HG02852 (cell line): Measurements from ENCODE around the gene ADAM23.

Experiments used
- ATAC-seq: cut with Tn5 transposase; IDR thresholded peaks from one replicate; pipeline ENCODE4 v1.9.1; 2021; ENCODE audit warnings: mild to moderate bottlenecking, moderate library complexity; ENCODE audit not compliant: unreplicated experiment

Gene ADAM23

DNA sequence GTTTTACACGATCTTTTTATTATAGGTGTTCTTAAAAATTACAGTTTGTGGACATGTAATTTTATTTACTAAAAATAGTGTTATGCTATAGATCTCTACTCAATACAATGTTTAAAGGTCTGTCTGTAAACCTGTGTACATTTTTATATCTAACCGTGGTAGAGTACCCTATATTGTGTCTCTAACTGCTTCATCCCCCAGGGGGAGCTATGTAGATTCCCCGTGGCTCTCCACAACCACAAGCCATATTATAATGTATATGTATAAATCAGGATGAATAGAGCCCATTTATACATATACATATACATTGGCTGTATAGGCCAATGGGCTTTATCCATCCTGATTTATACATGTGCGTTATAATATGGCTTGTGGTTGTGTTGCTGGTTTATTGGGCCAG is 59.4 kb downstream of the ADAM23 start:
- ATAC-seq = no peak

GRCh38 chr2:206511283-206511682 is 68.0 kb downstream of the ADAM23 start:
- ATAC-seq = no peak

GRCh38 chr2:206512999-206513398 is 69.7 kb downstream of the ADAM23 start:
- no peak for ATAC-seq

DNA sequence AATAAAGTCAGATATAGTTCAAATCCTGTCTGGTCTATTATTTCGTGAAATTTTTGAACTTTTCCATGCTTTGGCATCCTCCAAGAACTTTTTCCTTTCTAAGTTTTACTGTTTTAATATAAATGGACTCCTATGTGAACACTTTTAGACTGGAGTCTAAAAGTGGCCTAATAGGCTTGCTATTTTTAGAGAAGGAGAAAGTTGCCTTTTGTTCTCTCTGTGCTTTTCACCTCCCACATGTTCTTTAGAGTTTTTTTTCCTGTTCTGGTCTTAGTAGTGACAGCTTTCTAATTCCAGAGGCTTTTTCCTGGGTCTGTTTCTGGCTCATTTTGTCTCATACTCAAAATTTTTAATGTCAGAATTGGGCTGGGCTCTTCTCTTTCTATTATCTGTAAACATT is 72.2 kb downstream of the ADAM23 start:
- ATAC-seq = no peak

GRCh38 chr2:206518997-206519396 is 75.7 kb downstream of the ADAM23 start:
- ATAC-seq = peak; percentile 57

GRCh38 chr2:206520450-206520849 is 77.1 kb downstream of the ADAM23 start:
- ATAC-seq = no peak

DNA sequence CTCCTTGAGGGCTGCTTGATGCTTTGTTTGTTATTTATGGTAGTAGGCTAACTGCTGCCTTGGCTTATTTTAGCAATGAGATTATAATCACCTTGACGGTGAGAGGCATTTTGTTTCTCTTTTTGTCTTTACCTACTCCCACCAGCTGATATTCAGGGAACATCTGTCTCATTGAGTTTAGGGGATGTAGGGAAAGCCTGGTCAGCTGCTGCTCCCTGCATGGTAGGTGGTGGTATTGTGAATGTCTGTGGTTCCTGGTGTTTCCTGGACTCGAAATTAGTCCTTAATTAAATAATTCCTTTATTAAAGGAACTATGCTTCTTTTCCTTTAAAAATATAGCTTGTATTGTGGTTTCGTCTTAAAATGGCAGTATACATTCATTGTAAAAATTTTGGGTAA is 77.8 kb downstream of the ADAM23 start:
- no peak for ATAC-seq

- ATAC-seq = no peak
Observed at GRCh38 chr2:206521612-206522011, 78.3 kb downstream of the ADAM23 start.

DNA sequence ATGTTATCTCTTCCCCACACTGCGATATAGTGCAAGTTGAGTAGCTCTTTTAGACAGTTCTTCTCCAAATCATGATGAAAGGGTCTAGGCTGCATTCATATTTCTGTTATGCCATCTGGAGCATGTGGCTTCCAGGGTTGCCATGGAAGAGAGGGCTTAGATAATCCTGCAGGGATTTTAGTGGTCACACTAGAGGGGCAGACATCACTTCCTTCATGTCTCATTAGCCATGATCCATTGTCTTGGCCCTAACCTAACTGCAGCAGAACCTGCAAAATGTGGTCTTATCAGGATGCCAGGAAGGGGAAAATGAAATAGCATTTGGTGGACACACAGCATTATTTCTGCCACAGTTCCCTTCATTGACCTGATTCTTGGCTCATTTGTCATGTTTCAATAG is 83.1 kb downstream of the ADAM23 start:
- ATAC-seq = no peak

DNA sequence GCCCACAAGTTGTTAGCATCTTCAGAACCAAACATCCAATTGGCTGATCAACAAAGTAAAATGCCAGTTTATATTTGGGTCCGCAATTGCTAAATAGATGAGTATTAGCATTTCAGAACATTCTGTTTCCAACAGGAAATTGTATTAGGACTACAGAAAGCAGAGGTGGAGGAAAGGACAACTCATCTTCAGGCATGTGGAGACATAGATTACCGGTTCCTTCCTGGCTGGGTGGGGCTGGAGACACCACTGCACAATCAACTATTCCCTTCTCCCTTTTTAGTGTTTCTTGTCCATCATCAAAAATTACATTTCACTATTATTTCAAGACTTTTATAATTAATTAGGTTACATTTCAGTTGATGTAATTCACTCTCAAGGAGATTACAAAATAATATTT is 83.8 kb downstream of the ADAM23 start:
- ATAC-seq = no peak

- no peak for ATAC-seq
Observed at GRCh38 chr2:206530727-206531126, 87.4 kb downstream of the ADAM23 start.

DNA sequence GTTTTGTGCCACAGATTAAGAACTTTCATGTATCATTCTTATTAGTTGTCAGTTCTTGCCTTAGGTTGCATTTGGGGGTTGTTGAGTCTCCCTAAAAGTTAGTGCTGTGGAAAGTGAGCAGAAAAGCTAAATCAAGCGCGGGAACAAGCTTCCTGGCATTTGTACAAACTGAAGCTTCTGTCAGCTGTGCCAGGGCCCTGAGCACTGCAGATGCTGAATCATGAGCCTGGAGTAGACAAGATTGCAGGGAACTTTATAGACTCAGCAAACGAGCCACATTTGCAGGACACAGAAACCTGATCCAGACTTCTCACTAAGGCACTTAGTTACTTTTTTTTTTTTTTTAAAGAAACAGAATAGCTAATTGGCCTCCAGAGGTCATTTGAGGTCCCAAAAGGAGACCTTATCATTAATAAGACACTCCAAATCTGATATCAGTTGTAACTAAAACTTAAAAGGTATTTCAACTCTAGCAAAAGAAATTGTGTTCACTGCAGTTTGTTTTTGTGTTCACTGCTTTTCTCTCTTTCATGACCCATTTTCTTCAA is 88.7 kb downstream of the ADAM23 start:
- ATAC-seq = no peak

- peak; percentile 43 for ATAC-seq
Observed at GRCh38 chr2:206533977-206534376, 90.6 kb downstream of the ADAM23 start.

DNA sequence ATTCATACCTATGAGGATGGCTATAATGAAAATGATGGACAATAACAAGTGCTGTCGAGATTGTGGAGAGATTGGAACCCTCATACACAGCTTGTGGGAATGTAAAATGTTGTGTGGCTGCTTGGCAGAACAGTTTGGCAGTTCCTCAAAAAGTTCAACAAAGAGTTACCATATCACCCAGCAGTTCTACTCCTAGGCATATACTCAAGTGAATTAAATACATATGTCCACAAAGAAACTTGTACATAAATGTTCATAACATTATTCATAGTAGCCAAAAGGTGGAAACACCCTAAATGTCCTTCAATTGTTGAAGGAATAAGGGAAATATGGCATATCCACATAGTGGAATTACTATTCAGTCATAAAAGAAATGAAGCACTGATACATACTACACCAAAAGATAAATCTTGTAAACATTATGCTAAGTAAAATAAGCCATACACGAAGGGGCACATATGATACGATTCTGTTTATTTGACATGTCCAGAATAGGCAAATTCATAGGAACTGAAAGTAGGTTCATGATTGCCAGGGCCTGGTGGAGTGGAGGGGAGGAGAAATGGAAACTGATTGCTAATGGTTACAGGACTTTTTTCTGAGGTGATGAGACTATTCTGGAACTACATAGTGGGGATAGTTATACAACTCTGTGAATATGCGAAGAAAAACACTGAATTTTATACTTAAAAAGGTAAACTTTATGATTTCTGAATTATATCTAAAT is 92.1 kb downstream of the ADAM23 start:
- ATAC-seq = no peak

DNA sequence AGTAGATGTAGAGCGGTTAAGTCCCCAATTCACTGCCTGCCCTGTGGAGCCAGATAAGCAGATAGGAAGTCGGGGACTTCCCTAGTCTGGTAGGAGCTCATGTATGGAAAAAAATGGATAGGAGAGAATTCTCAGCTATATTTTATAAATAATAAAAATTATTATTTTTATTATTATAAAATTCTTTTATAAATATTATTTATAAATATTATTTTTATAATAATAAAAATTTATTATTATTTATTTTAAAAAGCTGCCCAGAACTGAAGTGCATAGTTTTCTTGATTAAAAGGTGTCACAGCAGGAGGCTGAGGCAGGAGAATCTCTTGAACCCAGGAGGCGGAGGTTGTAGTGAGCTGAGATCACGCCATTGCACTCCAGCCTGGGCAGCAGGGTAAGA is 97.4 kb downstream of the ADAM23 start:
- ATAC-seq = no peak

DNA sequence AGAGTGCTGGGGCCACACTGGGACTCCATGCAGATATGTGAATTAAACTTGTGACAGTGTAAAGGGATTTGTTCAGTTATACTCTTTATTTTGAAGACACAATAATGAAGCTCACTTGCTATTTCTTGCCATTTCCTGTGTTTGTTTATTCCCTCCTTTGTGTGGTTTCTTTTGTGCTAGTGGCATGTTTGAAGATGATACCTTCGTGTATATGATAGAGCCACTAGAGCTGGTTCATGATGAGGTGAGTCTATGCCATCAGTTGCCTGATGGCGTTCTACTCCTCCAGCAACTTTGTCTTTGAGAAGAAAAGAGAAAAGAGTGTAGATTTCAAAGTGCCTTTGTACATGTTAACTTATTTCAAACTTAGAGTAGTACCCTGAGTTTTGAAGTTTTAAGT is 99.7 kb downstream of the ADAM23 start:
- ATAC-seq = no peak

DNA sequence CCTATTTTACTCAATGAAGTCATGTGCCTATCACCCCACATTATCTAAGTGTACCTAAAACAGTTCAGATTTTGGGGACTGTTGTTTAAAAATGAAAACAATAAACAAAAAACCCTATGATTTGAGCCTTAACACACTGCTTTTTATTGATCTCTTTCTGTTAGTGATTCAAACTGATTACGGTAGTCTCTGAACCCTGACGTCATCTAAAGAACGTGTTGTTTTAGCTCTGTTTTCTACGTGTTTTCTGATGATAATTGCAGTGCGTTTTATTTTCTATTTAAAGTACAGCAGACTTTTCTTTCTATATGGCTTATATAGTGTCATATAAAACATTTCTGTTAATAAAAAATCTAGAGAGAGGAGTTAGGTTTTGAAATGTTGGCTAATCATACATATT is 105.1 kb downstream of the ADAM23 start:
- ATAC-seq = no peak

- no peak for ATAC-seq
Observed at GRCh38 chr2:206555721-206556120, 112.4 kb downstream of the ADAM23 start.

DNA sequence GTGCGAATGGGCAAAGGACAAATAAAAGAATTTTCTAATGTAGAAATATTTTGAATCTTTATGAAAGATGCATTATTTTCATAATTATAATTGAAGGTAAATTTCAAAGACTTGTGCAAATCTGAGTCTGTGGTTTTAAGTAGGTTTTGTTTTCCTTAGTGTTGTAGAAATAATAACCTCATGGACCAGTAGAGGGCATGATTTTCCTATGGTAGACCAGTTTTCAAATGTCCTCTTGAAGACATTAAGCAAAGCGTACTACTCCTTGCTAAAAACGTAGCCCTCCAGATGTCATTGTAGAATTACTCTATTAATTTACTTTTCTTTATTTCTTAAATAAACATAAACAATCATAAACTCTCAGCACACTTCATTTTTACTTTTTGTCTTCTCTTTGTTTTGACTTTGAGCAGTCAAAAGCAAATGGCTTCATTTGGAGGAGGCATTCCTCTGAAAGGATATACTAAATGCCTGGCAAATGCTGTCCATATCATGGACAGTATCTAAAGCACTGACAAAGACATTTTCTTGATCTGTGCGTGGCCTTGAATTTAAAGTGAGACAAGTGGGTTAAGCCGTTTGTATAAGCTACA is 113.1 kb downstream of the ADAM23 start:
- no peak for ATAC-seq

DNA sequence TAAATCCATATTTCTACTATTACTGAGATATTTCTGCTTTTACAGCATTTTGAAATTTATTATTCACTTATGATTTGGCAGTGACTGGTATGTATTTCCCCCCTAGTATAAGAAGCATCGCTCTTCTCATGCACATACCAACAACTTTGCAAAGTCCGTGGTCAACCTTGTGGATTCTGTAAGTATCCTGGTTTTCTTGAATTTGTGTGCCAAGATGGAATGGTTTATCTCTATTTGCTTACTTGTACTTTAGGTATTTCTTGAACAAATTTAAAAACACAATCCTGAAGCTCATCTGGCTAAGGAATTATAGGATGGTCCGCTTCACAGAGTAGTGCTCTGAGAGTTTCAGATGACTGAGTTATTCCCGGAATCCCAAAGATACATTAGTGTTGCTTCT is 114.0 kb downstream of the ADAM23 start:
- ATAC-seq = no peak

DNA sequence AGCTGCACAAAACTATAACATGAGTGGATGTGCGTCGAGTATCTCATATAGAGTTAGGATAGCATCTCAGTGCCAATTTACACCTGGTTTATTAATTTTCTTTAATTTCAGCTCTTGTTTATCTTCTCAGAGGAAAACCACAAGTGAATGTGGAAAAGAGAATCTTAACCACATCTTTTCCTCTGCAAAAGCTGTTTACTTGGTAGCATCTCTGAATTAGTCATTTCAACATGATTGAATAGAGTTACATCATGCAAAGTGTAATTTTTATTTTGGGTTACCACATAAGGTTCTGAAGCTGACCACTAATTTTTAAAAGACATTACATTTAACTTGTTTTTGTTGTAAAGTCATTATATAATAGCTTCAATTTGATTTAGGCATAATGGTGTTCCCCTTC is 115.2 kb downstream of the ADAM23 start:
- ATAC-seq = no peak

GRCh38 chr2:206561962-206562361 is 118.6 kb downstream of the ADAM23 start:
- ATAC-seq = no peak

DNA sequence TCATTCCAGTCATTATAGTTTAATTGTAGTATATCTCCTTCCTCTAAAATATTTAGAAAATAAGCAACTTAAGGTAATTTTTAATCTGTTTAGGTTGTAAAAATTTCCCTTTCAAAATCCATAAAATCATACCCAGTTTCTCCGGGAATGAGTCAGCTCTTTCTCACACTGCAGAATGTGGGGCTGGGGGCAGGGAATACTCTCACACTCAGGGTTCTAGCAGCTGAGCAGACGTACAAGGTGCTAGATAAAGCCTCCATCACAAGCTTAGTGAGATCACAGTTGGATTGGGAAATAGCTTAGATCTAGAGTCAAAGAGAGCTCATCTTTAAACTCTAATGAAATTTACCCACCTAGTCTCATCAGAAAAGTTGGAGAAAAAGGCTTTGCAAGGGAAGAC is 119.0 kb downstream of the ADAM23 start:
- no peak for ATAC-seq
